ENCODE results near the gene MRPS25.

DNA sequence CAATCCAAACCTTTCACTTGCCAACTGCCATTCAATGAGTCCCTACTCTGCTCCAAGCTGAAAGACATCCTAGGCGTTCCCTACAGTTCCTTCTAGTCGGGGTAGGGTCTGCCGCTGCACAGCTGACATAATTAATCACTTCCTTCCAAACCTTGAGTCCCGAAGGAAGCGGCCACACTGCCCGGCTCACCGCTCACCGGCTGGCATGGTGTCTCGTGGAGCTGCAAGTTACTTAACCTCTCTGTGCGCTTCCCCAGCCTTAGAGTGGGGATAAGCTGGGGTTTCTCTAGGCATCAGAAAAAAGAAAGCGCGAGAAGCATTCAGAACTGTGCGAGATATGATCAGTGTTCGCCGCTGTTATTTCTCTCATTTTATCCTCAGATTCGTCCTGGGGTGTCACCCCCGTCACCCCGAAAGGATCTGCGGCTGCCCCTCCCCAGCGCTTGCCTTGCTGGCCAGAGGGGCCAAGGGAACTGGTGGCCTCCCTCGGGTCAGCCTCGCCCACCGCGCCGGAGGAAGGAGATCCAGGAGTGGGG, 748 bp downstream of the MRPS25 start:
- TF ChIP-seq CTCF (IDR thresholded peaks at IDR 0.05; ENCODE audit: low read length): no peak
- no peak for TF ChIP-seq EZH2 (IDR thresholded peaks at IDR 0.05; ENCODE audit: borderline replicate concordance, low read length)
